Breast epithelium (tissue), 3 donors: ENCODE measurements around the gene STEAP1B.

Experiments used
- CTCF ChIP-seq, 3 donors: fragments of 450-650 bp; IDR thresholded peaks; one replicate each; pipeline ENCODE4 v1.5.1; 2016 to 2017; ENCODE audit warnings: antibody characterized with exemption in 3 of 3, mild to moderate bottlenecking in 3 of 3, moderate library complexity in 3 of 3
- POLR2A ChIP-seq: fragments of 450-650 bp; IDR thresholded peaks from one replicate; pipeline ENCODE4 v1.6.1; 2016; ENCODE audit warnings: antibody characterized with exemption, mild to moderate bottlenecking, moderate library complexity

GRCh38 chr7:22488643-22489462 is 11.1 kb downstream of the STEAP1B start:
- TF ChIP-seq CTCF (IDR thresholded peaks at IDR 0.05) (peak; percentile 66 to 94 (median 86)), POLR2A (no peak)
